Measurements from ENCODE around the gene NEURL1B.

- TF ChIP-seq, protein P1, sequence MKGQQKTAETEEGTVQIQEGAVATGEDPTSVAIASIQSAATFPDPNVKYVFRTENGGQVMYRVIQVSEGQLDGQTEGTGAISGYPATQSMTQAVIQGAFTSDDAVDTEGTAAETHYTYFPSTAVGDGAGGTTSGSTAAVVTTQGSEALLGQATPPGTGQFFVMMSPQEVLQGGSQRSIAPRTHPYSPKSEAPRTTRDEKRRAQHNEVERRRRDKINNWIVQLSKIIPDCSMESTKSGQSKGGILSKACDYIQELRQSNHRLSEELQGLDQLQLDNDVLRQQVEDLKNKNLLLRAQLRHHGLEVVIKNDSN (IDR thresholded peaks at IDR 0.05), result no peak
- no peak for TF ChIP-seq YY1 (IDR thresholded peaks at IDR 0.05; ENCODE audit: low read depth)
- no peak for TF ChIP-seq TAF1 (IDR thresholded peaks at IDR 0.05; ENCODE audit: low read depth)
- no peak for TF ChIP-seq EP300 (IDR thresholded peaks at IDR 0.05; ENCODE audit: borderline replicate concordance)
- no peak for TF ChIP-seq RAD21 (IDR thresholded peaks at IDR 0.05; ENCODE audit: low read depth)
- no peak for TF ChIP-seq NFIC (IDR thresholded peaks at IDR 0.05)
- no peak for TF ChIP-seq MAX (IDR thresholded peaks at IDR 0.05)
- no peak for TF ChIP-seq FOXM1 (IDR thresholded peaks at IDR 0.05; ENCODE audit: borderline replicate concordance, low read depth)
- no peak for TF ChIP-seq REST (IDR thresholded peaks at IDR 0.05; ENCODE audit: low read depth)
- no peak for TF ChIP-seq ZBTB7A (IDR thresholded peaks at IDR 0.05; ENCODE audit: low read depth)
Measured at GRCh38 chr5:172683264-172683644, 42.2 kb downstream of the NEURL1B start.
